HuH-7.5 (cell line): ENCODE data around the gene SEMA3B.
"Not testable (repeated sequence)": the region's sequence is repeated elsewhere in the genome, so short reads cannot be mapped to it uniquely, and the experiment has no call there.

ENCODE experiments used
- DNase-seq: peaks from one replicate; pipeline ENCODE4 v3.0.0; 2011; ENCODE audit warnings: low spot score

Gene SEMA3B

DNA sequence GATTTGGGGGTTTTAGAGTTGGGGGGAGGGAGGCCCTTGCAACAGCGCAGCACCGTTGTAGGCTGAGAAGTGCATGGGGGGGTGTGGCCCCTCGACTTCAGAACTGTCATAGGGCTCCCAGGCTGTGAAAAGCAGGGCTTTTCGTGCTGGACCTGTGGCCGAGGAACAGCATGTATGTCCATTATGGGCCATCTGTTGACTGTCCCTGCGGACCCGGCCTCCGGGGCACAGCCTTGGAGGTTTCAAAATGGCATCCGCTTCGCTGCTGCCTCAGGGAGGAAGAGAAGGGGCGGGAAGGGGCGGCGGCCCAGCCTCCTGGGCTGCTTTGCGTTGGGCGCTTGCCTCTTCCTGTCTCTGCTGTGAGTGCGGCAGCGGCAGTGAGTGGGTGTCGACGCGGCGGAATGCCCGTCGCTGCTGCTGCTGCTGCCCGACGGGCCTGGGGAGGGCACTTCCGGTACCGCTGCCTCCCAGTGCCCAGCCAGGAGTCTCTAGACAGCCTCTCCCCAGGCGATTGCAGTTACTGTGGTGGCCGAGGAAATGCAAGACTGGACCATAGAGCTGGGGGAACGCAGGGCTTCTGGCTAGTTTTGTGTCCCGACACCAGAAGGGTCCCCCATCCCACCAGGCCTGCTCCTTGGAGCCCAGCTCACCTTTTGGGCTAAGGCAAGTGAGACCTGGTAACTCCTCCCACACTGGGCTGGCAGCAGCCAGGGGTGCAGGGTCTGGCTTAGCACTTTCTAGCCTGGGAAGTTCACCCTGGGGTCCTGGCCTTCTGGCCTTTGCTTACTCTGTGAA, 31.0 kb upstream of the SEMA3B start:
- no peak for DNase-seq

DNA sequence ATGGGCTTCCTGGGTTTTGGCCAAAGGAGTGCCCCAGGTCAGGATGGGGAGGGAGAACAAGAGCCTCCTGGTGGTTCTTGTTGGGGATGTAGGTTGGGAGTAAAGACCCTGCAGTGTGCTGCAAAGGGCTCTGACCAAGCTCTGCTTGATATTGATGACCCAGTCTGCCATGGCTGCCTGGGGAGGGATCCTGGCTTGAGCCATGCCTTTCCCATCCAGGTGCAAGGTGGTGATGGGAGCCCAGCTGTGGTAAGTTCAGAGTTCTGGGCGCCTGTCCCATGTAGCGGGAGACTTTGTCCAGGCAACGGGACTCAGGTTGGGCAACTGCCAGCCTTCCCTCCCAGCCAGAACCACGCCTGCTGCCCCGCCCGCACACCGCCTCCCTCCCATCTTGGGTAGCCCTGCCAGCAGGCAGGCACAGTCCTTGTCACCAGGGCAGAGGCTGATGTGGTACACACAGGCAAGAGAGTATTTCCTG, 30.4 kb upstream of the SEMA3B start:
- peak; percentile 38 for DNase-seq

DNA sequence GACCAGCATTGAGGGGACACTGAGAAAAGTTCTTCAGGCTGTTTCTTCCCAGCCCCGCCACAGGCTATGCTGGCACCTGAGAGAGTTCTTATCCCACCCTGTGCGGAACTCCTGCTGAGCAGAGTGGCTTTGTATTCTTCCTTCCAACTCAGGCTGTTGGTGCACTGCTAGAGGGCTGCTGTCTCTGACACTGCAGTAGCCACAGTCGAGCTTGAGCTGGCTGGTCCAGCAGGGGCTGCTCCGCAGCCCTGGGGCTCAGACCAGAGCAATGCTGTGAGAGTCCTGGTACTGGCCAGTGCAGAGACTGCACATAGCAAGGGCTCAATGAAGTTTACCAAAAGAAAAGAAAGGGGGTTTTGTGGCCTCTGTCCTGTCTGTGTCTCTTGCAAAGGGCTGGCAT, 29.3 kb upstream of the SEMA3B start:
- DNase-seq: no peak

DNA sequence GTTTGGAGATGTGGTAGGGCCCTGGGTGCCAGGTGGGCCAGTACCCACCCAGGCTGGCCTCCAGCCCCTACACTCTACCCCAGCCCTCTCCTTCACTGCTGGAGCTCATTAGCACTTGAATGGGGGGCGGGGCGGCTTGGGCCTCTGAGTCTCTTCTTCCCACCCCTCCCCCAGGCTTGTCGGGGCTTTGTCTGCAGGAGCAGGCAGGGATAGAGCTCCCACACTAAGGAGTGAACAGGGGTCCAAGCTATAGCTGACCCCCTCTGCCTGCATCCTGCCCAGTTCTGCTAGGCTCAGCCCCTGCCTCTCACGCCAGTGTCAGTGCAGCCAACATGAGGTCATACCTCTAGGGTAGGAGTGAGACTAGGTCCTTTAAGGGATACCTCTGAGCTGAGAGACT, 27.8 kb upstream of the SEMA3B start:
- no peak for DNase-seq

DNA sequence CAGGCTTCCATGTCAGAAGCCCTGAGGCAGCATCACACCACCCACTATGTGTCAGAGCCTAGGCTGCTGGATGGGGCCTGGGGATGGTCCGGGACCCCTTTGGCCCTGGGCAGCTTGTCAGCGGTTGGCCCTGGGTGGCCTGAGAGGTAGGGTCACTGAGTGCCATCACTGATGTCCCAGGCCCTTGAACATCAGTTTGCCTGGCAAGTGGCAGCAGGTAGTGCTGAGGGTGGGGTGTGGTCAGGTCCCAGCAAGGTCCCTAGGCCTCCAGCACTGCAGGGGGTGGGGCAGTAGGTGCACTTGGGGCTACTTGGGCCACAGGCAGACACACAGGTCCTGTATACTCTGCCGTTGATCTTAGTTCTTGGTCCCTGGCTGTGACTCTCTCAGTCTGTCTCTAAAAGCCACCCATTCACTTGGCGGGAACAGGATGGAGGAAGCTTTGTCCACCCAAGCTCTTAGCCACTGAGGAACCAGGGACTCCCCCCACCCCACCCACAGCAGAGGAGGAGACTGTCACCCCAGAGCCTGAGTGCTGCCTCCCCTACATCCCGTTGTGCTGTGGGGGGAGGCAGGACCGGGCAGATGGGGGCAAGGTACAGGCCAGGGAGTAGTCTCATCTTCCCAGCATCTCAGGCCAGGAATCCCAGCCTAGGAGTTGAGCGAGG, 27.1 kb upstream of the SEMA3B start:
- no peak for DNase-seq

DNA sequence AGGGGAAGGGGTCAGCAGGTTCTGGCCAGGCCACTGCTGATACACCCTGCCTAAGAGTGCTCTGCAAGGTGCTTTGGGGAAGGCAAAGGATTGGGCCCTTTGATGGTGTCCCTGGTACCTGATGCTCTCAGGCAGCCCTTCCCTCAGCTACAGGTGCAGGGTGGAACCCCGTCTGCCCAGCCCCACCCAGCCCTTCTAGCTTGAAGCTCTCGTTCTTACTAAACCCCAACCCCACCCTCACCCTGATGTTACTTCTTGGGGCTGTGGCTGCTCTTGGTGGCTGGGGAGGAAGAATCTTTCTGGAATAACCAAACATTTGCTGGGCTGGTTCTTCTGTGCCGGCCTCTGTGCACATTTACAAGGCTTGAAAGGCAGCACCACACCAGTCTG, 26.6 kb upstream of the SEMA3B start:
- DNase-seq: no peak

DNA sequence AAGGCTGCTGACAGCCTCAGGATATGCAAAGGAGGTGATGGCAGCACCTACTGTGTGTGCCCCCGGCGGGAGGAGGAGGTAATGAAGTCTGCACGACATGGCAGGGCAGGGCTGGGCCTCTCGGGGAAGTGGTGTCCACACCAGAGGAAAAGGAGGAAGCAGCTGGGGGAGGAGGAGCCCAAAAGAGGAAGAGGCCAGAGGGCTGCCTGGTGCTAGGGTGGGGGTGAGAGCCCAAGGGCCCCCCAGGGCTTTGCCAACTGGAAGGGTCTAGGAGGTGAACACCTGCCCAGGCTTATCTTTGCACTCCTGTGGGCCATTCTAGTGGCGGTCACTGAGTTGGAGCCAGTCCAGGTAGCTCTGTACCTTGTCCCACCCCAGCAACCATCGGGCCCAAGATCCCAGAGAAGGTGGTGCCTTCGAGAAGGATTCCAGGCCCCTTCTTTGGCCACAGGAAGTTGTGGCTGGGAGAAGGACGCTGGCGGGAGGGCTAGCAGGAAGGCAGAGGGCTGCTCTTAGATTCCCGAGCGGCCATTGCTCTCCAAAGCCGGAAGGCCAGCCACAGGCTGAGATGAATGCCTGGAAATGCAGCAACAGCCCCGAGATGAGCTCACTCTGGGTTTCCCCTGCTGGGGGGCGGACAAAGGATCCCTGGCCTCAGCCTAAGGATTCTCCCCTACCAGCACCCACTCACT, 25.9 kb upstream of the SEMA3B start:
- DNase-seq: no peak

DNA sequence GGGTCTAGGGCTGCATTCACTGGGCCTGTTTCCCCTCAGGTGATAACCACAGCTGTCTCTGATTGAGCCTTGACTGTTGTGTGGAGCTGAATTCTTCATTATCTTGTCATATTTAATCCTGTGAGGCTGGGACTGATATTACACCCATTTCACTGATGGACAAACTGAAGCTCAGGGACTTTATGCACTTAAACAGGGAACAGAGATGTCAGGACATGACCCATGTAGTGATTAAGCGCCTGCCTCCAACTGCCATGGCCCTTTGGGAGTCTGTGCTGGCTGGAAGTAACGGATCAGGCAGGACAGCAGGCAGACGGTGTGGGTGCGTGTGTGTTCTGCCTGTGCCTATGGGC, 25.4 kb upstream of the SEMA3B start:
- no peak for DNase-seq

DNA sequence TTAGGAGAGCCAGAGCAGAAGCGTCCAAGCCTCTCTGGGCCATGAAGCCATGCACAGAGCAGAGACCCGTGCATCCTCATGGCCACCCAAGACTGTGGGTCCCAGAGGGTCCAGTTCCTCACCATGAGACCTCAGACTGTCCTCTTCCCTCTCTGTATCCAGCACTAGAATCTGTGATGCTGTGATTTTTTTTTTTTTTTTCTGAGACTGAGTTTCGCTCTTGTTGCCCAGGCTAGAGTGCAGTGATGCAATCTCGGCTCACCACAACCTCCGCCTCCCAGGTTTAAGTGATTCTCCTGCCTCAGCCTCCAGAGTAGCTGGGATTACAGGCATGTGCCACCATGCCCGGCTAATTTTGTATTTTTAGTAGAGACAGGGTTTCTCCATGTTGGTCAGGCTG, 24.1 kb upstream of the SEMA3B start:
- DNase-seq: not testable (repeated sequence)

DNA sequence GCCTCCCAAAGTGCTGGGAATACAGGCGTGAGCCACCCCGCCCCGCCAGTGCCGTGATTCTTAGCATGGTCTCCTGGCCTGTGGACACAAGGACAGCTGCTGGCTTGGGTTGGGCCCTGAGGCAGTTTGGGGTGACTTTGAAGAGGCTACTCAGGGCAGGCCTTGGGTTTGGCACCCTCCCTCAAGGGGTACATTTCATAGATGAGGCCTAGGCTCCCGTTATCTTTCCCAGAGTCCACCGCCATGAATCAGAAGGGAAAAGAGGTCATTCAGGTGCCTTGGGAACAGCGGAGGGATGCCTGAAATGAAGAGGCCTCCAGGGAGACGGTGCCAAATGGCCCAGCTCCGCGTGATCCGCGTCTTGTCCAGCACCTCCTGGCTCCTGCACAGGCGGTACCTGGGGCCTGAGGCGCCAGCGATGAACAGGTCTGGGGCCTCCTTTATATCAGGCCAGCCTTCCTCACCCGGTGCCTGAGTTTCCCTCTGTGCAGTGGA, 23.6 kb upstream of the SEMA3B start:
- DNase-seq: no peak

DNA sequence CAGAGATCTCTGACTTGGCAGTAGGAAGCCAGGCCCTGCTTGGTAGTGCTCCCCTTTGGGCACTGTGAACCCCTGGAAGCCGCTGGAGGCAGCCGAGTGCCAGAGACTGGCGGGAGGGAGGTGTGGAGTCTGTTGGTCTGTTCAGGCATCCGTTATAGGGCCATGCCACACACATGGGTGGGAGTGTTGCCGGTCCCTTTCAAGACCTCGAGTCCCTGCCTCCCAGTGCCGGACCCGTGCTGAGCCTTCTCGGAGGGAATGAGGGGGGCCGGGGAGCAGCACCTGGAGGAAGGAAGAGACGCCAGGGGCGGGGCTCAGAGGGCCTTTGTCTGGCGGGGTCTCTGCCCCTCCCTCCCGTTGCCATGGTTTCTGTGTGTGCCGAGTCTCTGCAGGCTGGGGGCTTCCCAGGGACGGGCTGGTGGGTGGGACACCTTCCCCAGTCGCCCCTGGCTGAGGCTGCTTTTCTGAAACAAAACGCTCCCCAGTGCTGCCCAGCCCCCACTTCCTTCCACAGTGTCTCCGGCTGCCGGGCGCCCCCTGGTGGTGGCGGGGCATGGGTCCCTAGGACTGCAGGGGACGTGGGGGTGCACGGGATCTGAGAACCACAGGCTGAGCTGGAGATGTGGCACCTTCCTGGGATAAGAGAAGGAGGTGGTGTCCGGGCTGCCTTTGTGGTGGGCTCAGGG, 23.0 kb upstream of the SEMA3B start:
- DNase-seq: peak; percentile 87

DNA sequence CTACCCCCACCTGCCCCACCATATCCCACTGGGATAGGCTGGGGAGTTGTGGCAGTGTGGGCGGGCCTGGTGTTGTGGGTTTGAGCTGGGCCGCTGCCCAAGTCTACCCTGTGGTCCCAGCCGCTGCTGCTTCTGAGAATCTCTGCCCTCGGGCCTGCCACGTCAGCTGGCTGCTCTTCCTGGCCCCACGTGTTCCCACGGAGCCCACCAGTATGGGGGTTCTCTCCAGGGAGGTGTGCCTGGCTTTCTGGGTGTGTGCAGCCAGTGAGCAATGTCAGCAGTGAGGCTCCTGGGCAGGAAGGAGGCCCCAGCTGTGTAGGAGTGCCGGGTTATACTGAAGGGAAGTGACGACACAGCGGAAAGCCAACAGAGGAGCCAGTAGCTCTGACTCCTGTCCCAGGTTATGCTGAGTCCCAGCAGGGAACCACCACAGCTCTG, 22.4 kb upstream of the SEMA3B start:
- no peak for DNase-seq

DNA sequence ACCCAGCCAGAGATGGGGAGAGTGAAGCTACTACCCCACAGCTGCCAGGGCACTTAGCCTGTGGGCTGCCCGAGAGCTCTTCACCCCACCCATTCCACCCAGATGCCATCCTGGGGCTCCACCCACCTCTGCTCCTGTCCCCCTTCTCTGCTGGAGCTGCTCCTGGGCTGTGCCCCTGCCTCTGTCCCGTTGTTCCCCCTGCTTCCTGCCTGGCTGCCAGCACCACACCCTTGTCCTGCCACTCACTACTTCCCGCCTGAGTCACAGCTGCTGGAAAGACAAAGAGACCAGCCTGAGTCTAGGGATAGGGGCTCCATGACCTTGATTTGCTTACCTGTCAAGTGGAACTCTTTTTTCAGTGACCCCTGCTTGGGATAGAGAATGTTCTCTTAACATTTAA, 20.6 kb upstream of the SEMA3B start:
- no peak for DNase-seq

DNA sequence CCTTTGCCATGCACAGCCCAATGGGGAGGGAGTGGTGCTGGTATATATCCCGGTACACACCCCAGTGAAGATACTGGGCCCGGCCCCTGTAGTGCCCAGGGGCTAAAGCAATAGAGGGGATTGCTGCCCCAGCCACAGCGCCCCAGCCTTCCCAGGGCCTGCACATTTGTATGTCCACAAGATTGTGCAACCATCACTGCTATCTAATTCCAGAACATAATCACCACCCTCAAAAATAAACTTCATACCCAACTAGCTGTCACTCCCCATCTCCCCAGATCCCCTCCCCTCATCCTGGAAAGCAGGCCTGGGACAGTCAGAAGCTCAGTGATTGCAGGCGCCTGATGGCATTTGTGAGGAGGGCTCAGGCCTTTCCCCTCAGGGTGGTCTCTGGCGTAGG, 19.5 kb upstream of the SEMA3B start:
- no peak for DNase-seq

DNA sequence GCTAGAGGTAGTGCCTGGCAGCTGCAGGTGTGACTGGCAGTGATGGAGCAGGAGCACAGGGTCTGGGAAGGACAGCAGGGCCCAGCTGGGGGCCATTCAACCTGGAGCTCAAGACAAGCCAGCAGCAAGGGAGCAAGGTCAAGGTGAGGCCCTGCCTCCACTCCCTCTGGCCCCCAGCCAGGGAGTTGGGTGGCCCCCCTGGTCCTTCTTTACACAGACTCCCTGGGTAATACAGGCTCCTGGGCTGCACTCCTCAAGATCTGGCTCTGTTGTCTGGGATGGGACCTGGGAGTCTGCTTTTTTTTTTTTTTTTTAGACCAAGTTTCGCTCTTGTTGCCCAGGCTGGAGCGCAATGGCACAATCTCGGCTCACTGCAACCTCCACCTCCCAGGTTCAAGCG, 18.4 kb upstream of the SEMA3B start:
- DNase-seq: no peak

DNA sequence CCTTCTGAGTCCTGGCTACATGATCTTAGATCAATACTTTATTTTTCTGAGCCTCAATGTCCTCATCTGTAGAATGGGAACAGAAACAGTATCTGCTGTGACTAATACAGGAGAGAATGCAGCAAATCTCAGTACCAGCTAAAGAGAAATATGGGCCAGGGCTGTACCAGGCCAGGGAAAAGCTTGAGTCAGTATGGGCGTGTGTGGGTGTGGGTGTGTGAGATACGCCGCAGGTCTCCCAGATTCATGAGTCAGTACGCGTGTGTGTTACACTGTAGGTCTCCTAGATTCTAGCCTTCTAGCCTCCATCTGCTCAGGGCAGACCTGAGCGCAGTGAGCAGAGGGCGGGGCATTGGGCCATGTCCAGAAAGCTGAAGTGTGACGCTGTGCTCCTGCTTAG, 17.7 kb upstream of the SEMA3B start:
- DNase-seq: no peak

DNA sequence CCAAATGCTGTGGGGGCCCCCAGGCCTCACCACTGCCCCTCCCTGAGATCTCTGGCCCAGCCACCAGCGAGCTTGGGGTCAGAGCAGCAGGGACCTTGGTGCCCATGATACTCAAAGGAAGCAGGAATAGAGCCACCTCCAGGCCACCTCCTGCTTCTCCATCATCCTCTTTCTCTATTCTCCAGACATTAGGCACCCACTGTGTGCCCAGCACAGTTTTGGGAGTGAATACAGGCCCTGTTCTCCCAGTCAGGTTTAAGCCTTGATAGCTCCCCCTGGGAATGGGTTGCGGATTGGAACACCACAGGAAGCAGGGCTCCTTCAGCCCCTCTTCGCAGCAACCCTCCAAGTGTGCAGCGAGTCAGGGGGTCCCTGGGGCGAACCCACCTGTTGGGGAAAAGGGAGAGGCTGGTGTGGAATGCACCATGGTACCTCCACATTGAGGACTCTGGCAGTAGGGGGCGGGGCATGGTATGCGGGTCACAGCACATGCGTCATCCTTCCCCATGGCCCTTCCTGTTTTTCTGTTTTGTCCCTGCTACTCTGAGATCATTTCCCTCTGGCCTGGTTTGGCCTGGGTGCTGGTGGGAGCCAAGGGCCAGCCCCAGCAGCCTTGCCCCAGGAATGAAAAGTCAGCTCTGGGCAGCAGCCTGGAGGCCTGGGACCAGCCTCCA, 14.2 kb upstream of the SEMA3B start:
- no peak for DNase-seq

DNA sequence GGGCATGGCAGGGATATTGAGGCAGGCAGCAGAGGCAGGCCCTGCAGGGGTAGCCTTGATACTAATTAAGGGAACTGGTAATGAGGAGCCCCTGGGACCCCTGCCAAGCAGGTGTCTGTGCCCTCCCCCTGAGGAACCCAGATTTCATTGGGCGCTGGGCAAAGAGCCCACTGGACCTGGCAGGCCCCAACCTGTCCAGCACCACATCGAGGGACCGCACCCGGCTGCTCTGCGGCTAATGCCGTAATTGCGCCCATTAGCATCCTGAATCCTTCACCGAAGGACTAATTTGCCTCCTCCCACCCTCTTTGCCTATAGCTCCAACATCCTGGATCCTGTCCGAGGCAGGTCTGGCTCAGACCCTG, 13.7 kb upstream of the SEMA3B start:
- no peak for DNase-seq

DNA sequence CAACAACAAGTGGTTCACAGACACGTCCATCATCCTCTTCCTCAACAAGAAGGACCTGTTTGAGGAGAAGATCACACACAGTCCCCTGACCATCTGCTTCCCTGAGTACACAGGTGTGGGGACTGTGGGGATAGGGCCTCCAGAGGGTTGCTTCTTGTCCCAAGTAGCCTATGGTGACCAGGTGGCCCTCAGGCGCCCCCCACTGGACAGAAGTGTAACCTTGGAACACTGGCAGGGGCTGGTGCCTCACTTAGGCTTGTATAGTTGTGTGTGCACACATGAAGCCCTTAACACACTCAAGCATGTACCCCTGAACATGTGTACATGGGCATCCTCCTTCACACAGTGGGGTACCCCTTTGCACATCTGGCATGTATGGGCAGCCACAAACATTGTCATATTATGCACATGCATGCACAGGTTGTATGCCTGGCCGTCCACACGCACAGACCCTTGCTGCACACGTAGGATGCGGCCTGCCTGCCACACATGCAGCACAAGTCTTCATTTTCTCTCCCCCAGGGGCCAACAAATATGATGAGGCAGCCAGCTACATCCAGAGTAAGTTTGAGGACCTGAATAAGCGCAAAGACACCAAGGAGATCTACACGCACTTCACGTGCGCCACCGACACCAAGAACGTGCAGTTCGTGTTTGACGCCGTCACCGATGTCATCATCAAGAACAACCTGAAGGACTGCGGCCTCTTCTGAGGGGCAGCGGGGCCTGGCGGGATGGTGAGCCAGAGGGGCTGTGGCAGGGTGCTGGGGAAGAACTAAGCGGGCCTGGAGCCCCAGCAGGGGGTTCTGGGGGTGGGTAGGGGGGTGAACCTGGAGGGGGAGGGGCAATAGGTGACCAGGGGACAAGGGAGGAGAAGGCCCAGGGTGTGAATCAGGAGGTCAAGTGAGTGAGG, 11.7 kb upstream of the SEMA3B start:
- DNase-seq: peak; percentile 83

DNA sequence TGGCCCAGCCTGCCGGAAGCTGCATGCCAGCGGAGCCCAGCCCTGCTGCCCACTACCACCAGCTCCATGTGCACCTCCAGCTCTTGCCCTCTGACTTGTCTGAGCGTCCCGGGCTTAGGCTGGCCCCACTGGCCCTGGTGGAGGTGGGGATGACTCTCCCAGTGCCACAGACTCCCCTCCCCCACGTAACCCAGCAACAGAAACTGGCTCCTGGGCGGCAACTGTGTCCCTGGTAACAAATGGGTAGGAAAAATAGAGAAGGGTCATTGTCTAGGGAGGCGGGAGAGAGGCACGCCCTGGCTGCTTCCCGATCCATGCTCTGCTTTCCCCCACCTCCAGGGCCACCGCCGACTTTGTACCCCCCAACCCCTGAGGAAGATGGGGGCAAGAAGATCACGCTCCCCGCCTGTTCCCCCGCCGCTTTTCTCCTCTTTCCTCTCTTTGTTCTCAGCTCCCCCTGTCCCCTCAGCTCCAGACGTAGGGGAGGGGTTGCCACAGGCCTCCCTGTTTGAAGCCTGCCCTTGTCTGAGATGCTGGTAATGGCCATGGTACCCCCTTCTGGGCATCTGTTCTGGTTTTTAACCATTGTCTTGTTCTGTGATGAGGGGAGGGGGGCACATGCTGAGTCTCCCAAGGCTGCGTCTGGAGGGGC, 10.8 kb upstream of the SEMA3B start:
- no peak for DNase-seq
